ENCODE results near the gene CYP4B1. TPM values are rescaled to one million over a fixed set of nuclear protein-coding genes. Genes with fewer than 3 reads are reported as not detected.
"Not testable (repeated sequence)": the region's sequence is repeated elsewhere in the genome, so short reads cannot be mapped to it uniquely, and the experiment has no call there.

CYP4B1 gene
- total RNA-seq, 1 donor from 2014 or later: not detected

GRCh38 chr1:46770541-46770940 is 28.3 kb upstream of the CYP4B1 start:
- no peak for DNase-seq
- Mint-ChIP-seq H3K36me3 (ENCODE audit: low read depth) (peaks cover 3% of the 10 kb centered on the region), H3K27me3 (peaks cover 3% of the 10 kb centered on the region), H3K27ac (no peak overlapping the region), H3K9me3 (peaks cover 16% of the 10 kb centered on the region), H3K4me3 (no peak overlapping the region), H3K4me1 (no peaks in the 10 kb centered on the region)
- intact Hi-C loops (cut with micrococcal nuclease): no loop called here

GRCh38 chr1:46772571-46772970 is 26.3 kb upstream of the CYP4B1 start:
- intact Hi-C loops (cut with micrococcal nuclease): no loop called here
- peaks cover 16% of the 10 kb centered on the region for H3K9me3 Mint-ChIP-seq
- no peaks in the 10 kb centered on the region for H3K4me1 Mint-ChIP-seq
- no peak overlapping the region for H3K27ac Mint-ChIP-seq
- peaks cover 3% of the 10 kb centered on the region for H3K36me3 Mint-ChIP-seq (ENCODE audit: low read depth)
- H3K4me3 Mint-ChIP-seq: no peak overlapping the region
- H3K27me3 Mint-ChIP-seq: no peaks in the 10 kb centered on the region
- DNase-seq: peak; percentile 54

GRCh38 chr1:46774297-46774696 is 24.5 kb upstream of the CYP4B1 start:
- H3K4me1 Mint-ChIP-seq: no peaks in the 10 kb centered on the region
- H3K27me3 Mint-ChIP-seq: peaks cover 2% of the 10 kb centered on the region
- H3K36me3 Mint-ChIP-seq (ENCODE audit: low read depth): peaks cover 3% of the 10 kb centered on the region
- intact Hi-C loops (cut with micrococcal nuclease): no loop called here
- H3K9me3 Mint-ChIP-seq: peaks cover 6% of the 10 kb centered on the region
- DNase-seq: no peak
- no peak overlapping the region for H3K4me3 Mint-ChIP-seq
- no peak overlapping the region for H3K27ac Mint-ChIP-seq

- H3K27ac Mint-ChIP-seq; H3K9me3 Mint-ChIP-seq; H3K4me1 Mint-ChIP-seq; H3K4me3 Mint-ChIP-seq; intact Hi-C loops (cut with micrococcal nuclease); DNase-seq; H3K36me3 Mint-ChIP-seq (ENCODE audit: low read depth): not testable (repeated sequence)
- H3K27me3 Mint-ChIP-seq: peaks cover 12% of the 10 kb centered on the region
These were observed 20.4 kb upstream of the CYP4B1 start for GRCh38 chr1:46778456-46778855.

GRCh38 chr1:46784666-46785065 is 14.2 kb upstream of the CYP4B1 start:
- H3K4me3 Mint-ChIP-seq: no peak overlapping the region
- H3K9me3 Mint-ChIP-seq: peaks cover 10% of the 10 kb centered on the region
- intact Hi-C loops (cut with micrococcal nuclease): no loop called here
- no peaks in the 10 kb centered on the region for H3K4me1 Mint-ChIP-seq
- H3K27ac Mint-ChIP-seq: no peak overlapping the region
- H3K27me3 Mint-ChIP-seq: peaks cover 17% of the 10 kb centered on the region
- no peak for DNase-seq
- no peaks in the 10 kb centered on the region for H3K36me3 Mint-ChIP-seq (ENCODE audit: low read depth)

- H3K9me3 Mint-ChIP-seq; H3K27ac Mint-ChIP-seq; H3K4me3 Mint-ChIP-seq; H3K4me1 Mint-ChIP-seq; DNase-seq; H3K36me3 Mint-ChIP-seq (ENCODE audit: low read depth); intact Hi-C loops (cut with micrococcal nuclease): not testable (repeated sequence)
- H3K27me3 Mint-ChIP-seq: peaks cover 13% of the 10 kb centered on the region
These were observed 10.2 kb upstream of the CYP4B1 start for GRCh38 chr1:46788634-46789033.

- no peak for DNase-seq
- Mint-ChIP-seq H3K27ac (no peak overlapping the region), H3K4me3 (no peak overlapping the region), H3K4me1 (no peaks in the 10 kb centered on the region), H3K9me3 (peaks cover 3% of the 10 kb centered on the region), H3K27me3 (peaks cover 17% of the 10 kb centered on the region), H3K36me3 (ENCODE audit: low read depth) (no peaks in the 10 kb centered on the region)
- intact Hi-C loops (cut with micrococcal nuclease): no loop called here
These were observed 8.3 kb upstream of the CYP4B1 start for GRCh38 chr1:46790446-46791101.

GRCh38 chr1:46793126-46793525 is 5.7 kb upstream of the CYP4B1 start:
- H3K27me3 Mint-ChIP-seq: peaks cover 22% of the 10 kb centered on the region

GRCh38 chr1:46797696-46798470 is 963 bp upstream of the CYP4B1 start:
- Mint-ChIP-seq H3K36me3 (ENCODE audit: low read depth) (no peaks in the 10 kb centered on the region), H3K27me3 (peaks cover 12% of the 10 kb centered on the region), H3K27ac (no peak overlapping the region), H3K4me1 (no peaks in the 10 kb centered on the region), H3K9me3 (no peaks in the 10 kb centered on the region), H3K4me3 (no peak overlapping the region)
- no peak for DNase-seq
- intact Hi-C loops (cut with micrococcal nuclease): no loop called here

More at GRCh38 chr1:46793126-46793525, 5.7 kb upstream of the CYP4B1 start:
- Mint-ChIP-seq H3K4me1 (no peaks in the 10 kb centered on the region), H3K9me3 (peaks cover 3% of the 10 kb centered on the region), H3K36me3 (ENCODE audit: low read depth) (no peaks in the 10 kb centered on the region), H3K27ac (no peak overlapping the region), H3K4me3 (no peak overlapping the region)
- intact Hi-C loops (cut with micrococcal nuclease): no loop called here
- no peak for DNase-seq

GRCh38 chr1:46800742-46801141 is 1.9 kb downstream of the CYP4B1 start:
- H3K27ac Mint-ChIP-seq: no peak overlapping the region
- intact Hi-C loops (cut with micrococcal nuclease): no loop called here
- peaks cover 12% of the 10 kb centered on the region for H3K27me3 Mint-ChIP-seq
- DNase-seq: no peak
- no peaks in the 10 kb centered on the region for H3K36me3 Mint-ChIP-seq (ENCODE audit: low read depth)
- no peaks in the 10 kb centered on the region for H3K9me3 Mint-ChIP-seq
- H3K4me3 Mint-ChIP-seq: no peak overlapping the region
- H3K4me1 Mint-ChIP-seq: no peaks in the 10 kb centered on the region

GRCh38 chr1:46801323-46802055 is 2.6 kb downstream of the CYP4B1 start:
- no peak for DNase-seq
- peaks cover 9% of the 10 kb centered on the region for H3K27me3 Mint-ChIP-seq
- no peaks in the 10 kb centered on the region for H3K9me3 Mint-ChIP-seq
- H3K4me3 Mint-ChIP-seq: no peak overlapping the region
- no peak overlapping the region for H3K27ac Mint-ChIP-seq
- H3K36me3 Mint-ChIP-seq (ENCODE audit: low read depth): no peaks in the 10 kb centered on the region
- intact Hi-C loops (cut with micrococcal nuclease): no loop called here
- H3K4me1 Mint-ChIP-seq: no peaks in the 10 kb centered on the region

GRCh38 chr1:46802081-46802480 is 3.2 kb downstream of the CYP4B1 start:
- no peaks in the 10 kb centered on the region for H3K4me1 Mint-ChIP-seq
- intact Hi-C loops (cut with micrococcal nuclease): no loop called here
- H3K9me3 Mint-ChIP-seq: no peaks in the 10 kb centered on the region
- H3K27ac Mint-ChIP-seq: no peak overlapping the region
- no peaks in the 10 kb centered on the region for H3K36me3 Mint-ChIP-seq (ENCODE audit: low read depth)
- H3K4me3 Mint-ChIP-seq: no peak overlapping the region
- H3K27me3 Mint-ChIP-seq: peaks cover 6% of the 10 kb centered on the region
- no peak for DNase-seq

- Mint-ChIP-seq H3K9me3 (no peaks in the 10 kb centered on the region), H3K27me3 (peaks cover 3% of the 10 kb centered on the region), H3K4me1 (no peaks in the 10 kb centered on the region), H3K4me3 (no peak overlapping the region), H3K36me3 (ENCODE audit: low read depth) (no peaks in the 10 kb centered on the region), H3K27ac (no peak overlapping the region)
- no peak for DNase-seq
- intact Hi-C loops (cut with micrococcal nuclease): no loop called here
These were observed 4.2 kb downstream of the CYP4B1 start for GRCh38 chr1:46802901-46803574.

Measured in activated CD4-positive, alpha-beta T cell treated with anti-CD3 and anti-CD28 coated beads, Interleukin-2, amount 10 ng/mL, durations not matched to agents 24 days and 14 days (primary cell).